HepG2 (cell line): Measurements from ENCODE around the gene PKP4. TPM values are rescaled to one million over a fixed set of nuclear protein-coding genes. Genes with fewer than 3 reads are reported as not detected.

Experiments used
- CREB3 ChIP-seq: sonication (generic); formaldehyde crosslinking; IDR thresholded peaks from 2 replicates; pipeline ENCODE4 v1.5.0; 2020; ENCODE audit warnings: missing genetic modification reagents
- FOXA3 ChIP-seq: IDR thresholded peaks from 2 replicates; pipeline ENCODE4 v1.6.1; 2016; ENCODE audit warnings: missing genetic modification reagents, missing compliant biosample characterization
- KAT7 ChIP-seq: IDR thresholded peaks from 2 replicates; pipeline ENCODE4 v1.6.1; 2018; ENCODE audit warnings: borderline replicate concordance, missing compliant biosample characterization
- KDM4B ChIP-seq: sonication (generic); formaldehyde crosslinking; IDR thresholded peaks from 2 replicates; pipeline ENCODE4 v1.4.0; 2020; ENCODE audit warnings: missing genetic modification reagents
- POGK ChIP-seq: sonication (generic); formaldehyde crosslinking; conservative IDR thresholded peaks from 2 replicates; pipeline ENCODE4 v1.8.0; 2022; ENCODE audit warnings: mild to moderate bottlenecking, moderate library complexity, missing genetic modification reagents
- RERE ChIP-seq: IDR thresholded peaks from 2 replicates; pipeline ENCODE4 v1.6.1; 2016; ENCODE audit warnings: low read depth, missing genetic modification reagents, missing compliant biosample characterization
- ZBTB25 ChIP-seq: IDR thresholded peaks from 2 replicates; pipeline ENCODE4 v1.6.1; 2018; ENCODE audit warnings: missing genetic modification reagents
- ZNF205 ChIP-seq: IDR thresholded peaks from 2 replicates; pipeline ENCODE4 v1.6.1; 2018; ENCODE audit warnings: missing biosample characterization, missing genetic modification reagents
- ZNF501 ChIP-seq: sonication (generic); formaldehyde crosslinking; IDR thresholded peaks from 2 replicates; pipeline ENCODE4 v1.5.1; 2020; ENCODE audit warnings: mild to moderate bottlenecking, moderate library complexity, missing genetic modification reagents
- ZNF580 ChIP-seq: IDR thresholded peaks from 2 replicates; pipeline ENCODE4 v1.6.1; 2016; ENCODE audit warnings: low read depth, borderline replicate concordance
- ZNF724P ChIP-seq: sonication (generic); formaldehyde crosslinking; IDR thresholded peaks from 2 replicates; pipeline ENCODE4 v1.8.0; 2022; ENCODE audit warnings: missing genetic modification reagents, borderline replicate concordance
- ZNF747 ChIP-seq: sonication (generic); formaldehyde crosslinking; IDR thresholded peaks from 2 replicates; pipeline ENCODE4 v1.8.1; 2023; ENCODE audit warnings: missing genetic modification reagents, mild to moderate bottlenecking, borderline replicate concordance
- ZSCAN31 ChIP-seq: sonication (generic); formaldehyde crosslinking; IDR thresholded peaks from 2 replicates; pipeline ENCODE4 v1.5.0; 2020; ENCODE audit warnings: low read depth, mild to moderate bottlenecking, missing genetic modification reagents
- polyA plus RNA-seq, 8 experiments: library from polyadenylated mRNA; depleted of rRNA in 3 of 8; stranded (reverse) in 7 of 8; unstranded in 1 of 8; fragments of >200 nt; fragmentation: Illumina TruSeq in 4 of 8; extraction: Trizol in 4 of 8; gene quantifications; 2 replicates each; pipeline versions ENCODE4 v1.2.1 to v1.2.3, GENCODE V29; 2011 to 2016; ENCODE audit warnings: low read depth in 4 of 8, missing spikeins in 1 of 8, mixed read lengths in 1 of 8; ENCODE audit not compliant: insufficient read depth in 1 of 8
- total RNA-seq, 5 experiments: library from RNA; depleted of rRNA; stranded (reverse); fragments of >200 nt; fragmentation: Illumina TruSeq; extraction: Trizol; gene quantifications; 2 replicates each; pipeline ENCODE4 v1.2.3, GENCODE V29; 2016; ENCODE audit warnings: low read depth in 1 of 5
- TF ChIP-seq, protein P1 (sequence below): sonication (generic); IDR thresholded peaks from 2 replicates; pipeline ENCODE4 v1.6.1; 2016; ENCODE audit warnings: low read depth, borderline replicate concordance
- TF ChIP-seq, protein P2 (sequence below): IDR thresholded peaks from 2 replicates; pipeline ENCODE4 v1.6.1; 2016; ENCODE audit warnings: missing genetic modification reagents, missing compliant biosample characterization
- TF ChIP-seq, protein P3 (sequence below): sonication (generic); formaldehyde crosslinking; IDR thresholded peaks from 2 replicates; pipeline ENCODE4 v1.8.0; 2022; ENCODE audit warnings: mild to moderate bottlenecking, missing genetic modification reagents

Gene PKP4
- total and polyA plus RNA-seq, 2 of the 13 experiments (the other 11 are each of a cell fraction or from before 2014, with no cell fraction given) = 80.9 to 90.5 TPM

DNA sequence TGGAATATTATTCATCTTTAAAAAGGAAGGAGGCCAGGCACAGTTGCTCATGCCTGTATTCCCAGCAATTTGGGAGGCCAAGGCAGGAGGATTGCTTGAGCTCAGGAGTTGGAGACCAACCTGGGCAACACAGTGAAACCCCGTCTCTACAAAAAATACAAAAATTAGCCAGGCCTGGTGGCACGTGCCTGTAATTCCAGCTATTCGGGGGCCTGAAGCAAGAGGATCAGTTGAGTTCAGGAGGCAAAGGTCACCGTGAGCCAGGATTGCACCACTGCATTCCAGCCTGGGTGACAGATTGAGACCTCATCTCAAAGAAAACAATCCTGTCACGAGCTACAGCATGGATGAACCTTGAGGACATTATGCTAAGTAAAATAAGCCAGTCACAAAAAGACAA, 239.0 kb downstream of the PKP4 start (continued):
- TF ChIP-seq POGK (CRISPR knock-in tag) (peak; percentile 76), ZNF580 (CRISPR knock-in tag) (peak; percentile 88; the same call in 1 of the 2 replicates), CREB3 (CRISPR knock-in tag) (0 out of 2 replicates have a peak, but pooled peaks have one; percentile 39), ZNF747 (peak; percentile 53; the same call in 1 of the 2 replicates), RERE (peak; percentile 85), ZSCAN31 (CRISPR knock-in tag) (peak; percentile 44; the same call in 1 of the 2 replicates), ZBTB25 (CRISPR knock-in tag) (peak; percentile 59; the same call in 1 of the 2 replicates), ZNF724P (peak; percentile 54; the same call in 1 of the 2 replicates), ZNF205 (CRISPR knock-in tag) (peak; percentile 84; the same call in 1 of the 2 replicates), FOXA3 (CRISPR knock-in tag) (peak; percentile 84), ZNF501 (CRISPR knock-in tag) (peak; percentile 53; the same call in 1 of the 2 replicates), KDM4B (CRISPR knock-in tag) (peak; percentile 91), KAT7 (CRISPR knock-in tag) (peak; percentile 66; the same call in 1 of the 2 replicates)
- TF ChIP-seq, protein P1, sequence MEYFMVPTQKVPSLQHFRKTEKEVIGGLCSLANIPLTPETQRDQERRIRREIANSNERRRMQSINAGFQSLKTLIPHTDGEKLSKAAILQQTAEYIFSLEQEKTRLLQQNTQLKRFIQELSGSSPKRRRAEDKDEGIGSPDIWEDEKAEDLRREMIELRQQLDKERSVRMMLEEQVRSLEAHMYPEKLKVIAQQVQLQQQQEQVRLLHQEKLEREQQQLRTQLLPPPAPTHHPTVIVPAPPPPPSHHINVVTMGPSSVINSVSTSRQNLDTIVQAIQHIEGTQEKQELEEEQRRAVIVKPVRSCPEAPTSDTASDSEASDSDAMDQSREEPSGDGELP = peak; percentile 67; the same call in 1 of the 2 replicates
- TF ChIP-seq, protein P2, sequence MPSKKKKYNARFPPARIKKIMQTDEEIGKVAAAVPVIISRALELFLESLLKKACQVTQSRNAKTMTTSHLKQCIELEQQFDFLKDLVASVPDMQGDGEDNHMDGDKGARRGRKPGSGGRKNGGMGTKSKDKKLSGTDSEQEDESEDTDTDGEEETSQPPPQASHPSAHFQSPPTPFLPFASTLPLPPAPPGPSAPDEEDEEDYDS (CRISPR knock-in tag) = peak; percentile 44; the same call in 1 of the 2 replicates
- TF ChIP-seq, protein P3, sequence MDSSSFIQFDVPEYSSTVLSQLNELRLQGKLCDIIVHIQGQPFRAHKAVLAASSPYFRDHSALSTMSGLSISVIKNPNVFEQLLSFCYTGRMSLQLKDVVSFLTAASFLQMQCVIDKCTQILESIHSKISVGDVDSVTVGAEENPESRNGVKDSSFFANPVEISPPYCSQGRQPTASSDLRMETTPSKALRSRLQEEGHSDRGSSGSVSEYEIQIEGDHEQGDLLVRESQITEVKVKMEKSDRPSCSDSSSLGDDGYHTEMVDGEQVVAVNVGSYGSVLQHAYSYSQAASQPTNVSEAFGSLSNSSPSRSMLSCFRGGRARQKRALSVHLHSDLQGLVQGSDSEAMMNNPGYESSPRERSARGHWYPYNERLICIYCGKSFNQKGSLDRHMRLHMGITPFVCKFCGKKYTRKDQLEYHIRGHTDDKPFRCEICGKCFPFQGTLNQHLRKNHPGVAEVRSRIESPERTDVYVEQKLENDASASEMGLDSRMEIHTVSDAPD (CRISPR knock-in tag) = 0 out of 2 replicates have a peak, but pooled peaks have one; percentile 47
